Measurements from ENCODE around the gene RPL18A. TPM values are rescaled to one million over a fixed set of nuclear protein-coding genes. Genes with fewer than 3 reads are reported as not detected.

Gene RPL18A
- polyA plus RNA-seq, 1 of the 3 experiments (the other 2 are of a cell fraction), result 2,695 TPM

- peaks cover 55% of the 10 kb centered on the region for H4K20me1 ChIP-seq (ENCODE audit: insufficient read depth)
- peaks cover 31% of the 10 kb centered on the region for H3K79me2 ChIP-seq (ENCODE audit: insufficient read depth)
- no peak for TF ChIP-seq ELF1 (IDR thresholded peaks at IDR 0.05)
- TF ChIP-seq NFIC (IDR thresholded peaks at IDR 0.05; ENCODE audit: borderline replicate concordance), result no peak
- no peak for TF ChIP-seq MEF2A (IDR thresholded peaks at IDR 0.05; ENCODE audit: borderline replicate concordance, low read depth)
- TF ChIP-seq JUND (IDR thresholded peaks at IDR 0.05), result no peak
- no peak for TF ChIP-seq USF2 (IDR thresholded peaks at IDR 0.05; ENCODE audit: borderline replicate concordance, low read depth, low read length)
- no peak for TF ChIP-seq NRF1 (IDR thresholded peaks at IDR 0.05; ENCODE audit: low read depth, low read length)
- TF ChIP-seq MXI1 (IDR thresholded peaks at IDR 0.05; ENCODE audit: low read depth, low read length), result no peak
- no peak for TF ChIP-seq FOSL2 (IDR thresholded peaks at IDR 0.05; ENCODE audit: borderline replicate concordance, low read depth)
- no peak for TF ChIP-seq TAF1 (IDR thresholded peaks at IDR 0.05; ENCODE audit: borderline replicate concordance, low read depth, low read length)
- no peak for TF ChIP-seq REST (IDR thresholded peaks at IDR 0.05; ENCODE audit: low read depth, low read length)
- TF ChIP-seq ZBTB33 (IDR thresholded peaks at IDR 0.05; ENCODE audit: borderline replicate concordance, low read depth), result no peak
- no peak overlapping the region for H2AFZ ChIP-seq (ENCODE audit: low read depth)
- H3K4me3 ChIP-seq (ENCODE audit: low read depth in 2 of 2, low read length in 1 of 2), result peak overlapping the region; percentile 86 to 91
- H3K27me3 ChIP-seq (ENCODE audit: insufficient read depth), result no peaks in the 10 kb centered on the region
- no peaks in the 10 kb centered on the region for H3K9me2 ChIP-seq
- DNase-seq, result no peak
- peak overlapping the region; percentile 91 for H3K9ac ChIP-seq
- H3K27ac ChIP-seq (ENCODE audit: low read depth in 2 of 2, low read length in 1 of 2), result peak overlapping the region; percentile 62 to 78
- WGBS (ENCODE audit: low lambda C conversion rate), result 0% methylated on average over 17 of the region's 22 CpGs
- ChIA-PET POLR2A (interaction anchor here (1.3 to 2.4 kb wide), 11 partner anchors 10 to 419 kb away, joined by 3 to 27 read pairs (median 6); partner anchors contain the start of genes CCDC124, JAK3, MAP1S and SLC5A5), CTCF (interaction anchor here (0.7 to 13.8 kb wide), 10 partner anchors 10 to 257 kb away, joined by 3 to 139 read pairs (median 4); partner anchors contain the start of gene CCDC124)
- peaks cover 26% of the 10 kb centered on the region for H3F3A ChIP-seq (replicated peaks; ENCODE audit: insufficient read depth)
- no peaks in the 10 kb centered on the region for H3K9me3 ChIP-seq
- H3K4me2 ChIP-seq, result peak overlapping the region; percentile 99
- H3K36me3 ChIP-seq (replicated peaks in 1 of 2; ENCODE audit: control insufficient read depth in 1 of 2, insufficient read depth in 2 of 2, low read length in 1 of 2), result peaks cover 33 to 49% of the 10 kb centered on the region in 2 experiments
- peaks cover 0 to 17% of the 10 kb centered on the region in 2 experiments; a peak in 1 of 4 replicates for H3K4me1 ChIP-seq (ENCODE audit: control insufficient read depth in 1 of 2, insufficient read depth in 2 of 2, low read depth in 1 of 2, low read length in 1 of 2)
Observed at GRCh38 chr19:17860331-17860992, 752 bp downstream of the RPL18A start.

All from SK-N-SH (cell line).